IPS-NIHi7 (cell line): ENCODE data around the gene NCOA1.
"Not testable (repeated sequence)": the region's sequence is repeated elsewhere in the genome, so short reads cannot be mapped to it uniquely, and the experiment has no call there.

Experiments used
- DNase-seq: peaks from one replicate; pipeline ENCODE4 v3.0.0; 2012; ENCODE audit warnings: mixed read lengths; ENCODE audit errors: extremely low spot score

Gene NCOA1

GRCh38 chr2:24632172-24632571, 141.1 kb downstream of the NCOA1 start:
- no peak for DNase-seq

GRCh38 chr2:24635181-24635580, 144.1 kb downstream of the NCOA1 start:
- no peak for DNase-seq

GRCh38 chr2:24638568-24638967, 147.5 kb downstream of the NCOA1 start:
- DNase-seq: no peak

GRCh38 chr2:24642351-24642750, 151.3 kb downstream of the NCOA1 start:
- DNase-seq: no peak

- DNase-seq: no peak
Measured at GRCh38 chr2:24643051-24643450, 152.0 kb downstream of the NCOA1 start.

GRCh38 chr2:24644032-24644431, 153.0 kb downstream of the NCOA1 start:
- no peak for DNase-seq

GRCh38 chr2:24650997-24651642, 160.1 kb downstream of the NCOA1 start:
- DNase-seq: no peak

GRCh38 chr2:24651643-24652003, 160.6 kb downstream of the NCOA1 start:
- DNase-seq: no peak

GRCh38 chr2:24652265-24653182, 161.5 kb downstream of the NCOA1 start:
- no peak for DNase-seq

GRCh38 chr2:24657818-24658217, 166.8 kb downstream of the NCOA1 start:
- no peak for DNase-seq

- no peak for DNase-seq
Measured at GRCh38 chr2:24658531-24659202, 167.6 kb downstream of the NCOA1 start.

- no peak for DNase-seq
Measured at GRCh38 chr2:24659862-24660261, 168.8 kb downstream of the NCOA1 start.

GRCh38 chr2:24667542-24667941, 176.5 kb downstream of the NCOA1 start:
- no peak for DNase-seq

GRCh38 chr2:24671230-24671629, 180.2 kb downstream of the NCOA1 start:
- DNase-seq: no peak

GRCh38 chr2:24672589-24672988, 181.5 kb downstream of the NCOA1 start:
- DNase-seq: no peak

- no peak for DNase-seq
Measured at GRCh38 chr2:24675338-24675737, 184.3 kb downstream of the NCOA1 start.

- no peak for DNase-seq
Measured at GRCh38 chr2:24676493-24676892, 185.4 kb downstream of the NCOA1 start.

- not testable (repeated sequence) for DNase-seq
Measured at GRCh38 chr2:24678066-24678465, 187.0 kb downstream of the NCOA1 start.

GRCh38 chr2:24680196-24680595, 189.1 kb downstream of the NCOA1 start:
- no peak for DNase-seq

- no peak for DNase-seq
Measured at GRCh38 chr2:24682304-24682703, 191.2 kb downstream of the NCOA1 start.

GRCh38 chr2:24683408-24683807, 192.4 kb downstream of the NCOA1 start:
- DNase-seq: no peak

GRCh38 chr2:24690524-24690923, 199.5 kb downstream of the NCOA1 start:
- no peak for DNase-seq

GRCh38 chr2:24691806-24692205, 200.8 kb downstream of the NCOA1 start:
- DNase-seq: no peak
